ENCODE results near the gene TRIM42. TPM values are rescaled to one million over a fixed set of nuclear protein-coding genes. Genes with fewer than 3 reads are reported as not detected.

TRIM42 gene
- total RNA-seq, 4 donors from 2014 or later = not detected

GRCh38 chr3:140635276-140635675, 42.6 kb upstream of the TRIM42 start:
- no peak overlapping the region for H3K27ac ChIP-seq
- H3K9me3 ChIP-seq = no peaks in the 10 kb centered on the region
- H3K36me3 ChIP-seq = no peaks in the 10 kb centered on the region

GRCh38 chr3:140636406-140637138, 41.3 kb upstream of the TRIM42 start:
- 44 to 55% methylated on average over 3 to 6 of the region's 6 CpGs for WGBS, 2 donors (ENCODE audit: low coverage in 1 of 2)
- no peak overlapping the region for H3K4me3 ChIP-seq
- no peaks in the 10 kb centered on the region for H3K36me3 ChIP-seq
- H3K27me3 ChIP-seq = no peaks in the 10 kb centered on the region
- no peak for ATAC-seq
- no peak overlapping the region for H3K27ac ChIP-seq
- no peaks in the 10 kb centered on the region for H3K4me1 ChIP-seq
- H3K9me3 ChIP-seq = no peaks in the 10 kb centered on the region
- TF ChIP-seq EP300 (IDR thresholded peaks at IDR 0.05) = no peak
- TF ChIP-seq POLR2A (IDR thresholded peaks at IDR 0.05) = no peak

More at GRCh38 chr3:140635276-140635675, 42.6 kb upstream of the TRIM42 start:
- Histone ChIP-seq H3K4me1 (no peaks in the 10 kb centered on the region), H3K4me3 (no peak overlapping the region), H3K27me3 (no peaks in the 10 kb centered on the region)
- no peak for ATAC-seq
- 80 to 89% methylated on average over 4 to 5 of the region's 5 CpGs for WGBS, 2 donors (ENCODE audit: low coverage in 1 of 2)
- no peak for TF ChIP-seq POLR2A (IDR thresholded peaks at IDR 0.05)
- TF ChIP-seq EP300 (IDR thresholded peaks at IDR 0.05) = no peak
- TF ChIP-seq CTCF (IDR thresholded peaks at IDR 0.05) = no peak

GRCh38 chr3:140651287-140651686, 26.6 kb upstream of the TRIM42 start:
- H3K27ac ChIP-seq = no peak overlapping the region
- no peaks in the 10 kb centered on the region for H3K4me1 ChIP-seq
- no peak overlapping the region for H3K4me3 ChIP-seq
- no peak for ATAC-seq
- WGBS, 2 donors (ENCODE audit: low coverage in 1 of 2) = no CpG with 5 or more reads among the region's 23 CpGs
- no peaks in the 10 kb centered on the region for H3K36me3 ChIP-seq
- H3K9me3 ChIP-seq = peaks cover 0 to 8% (median 0%) of the 10 kb centered on the region in 3 donors
- H3K27me3 ChIP-seq = no peaks in the 10 kb centered on the region
- TF ChIP-seq POLR2A (IDR thresholded peaks at IDR 0.05) (no peak), CTCF (IDR thresholded peaks at IDR 0.05) (no peak), POLR2AphosphoS5 (IDR thresholded peaks at IDR 0.05) (no peak), EP300 (IDR thresholded peaks at IDR 0.05) (no peak)

- Histone ChIP-seq H3K4me1 (no peaks in the 10 kb centered on the region), H3K9me3 (peaks cover 0 to 16% (median 0%) of the 10 kb centered on the region in 3 donors), H3K27ac (no peak overlapping the region), H3K4me3 (no peak overlapping the region), H3K27me3 (no peaks in the 10 kb centered on the region), H3K36me3 (no peaks in the 10 kb centered on the region)
- no peak for TF ChIP-seq POLR2AphosphoS5 (IDR thresholded peaks at IDR 0.05)
- no peak for TF ChIP-seq EP300 (IDR thresholded peaks at IDR 0.05)
- no peak for TF ChIP-seq CTCF (IDR thresholded peaks at IDR 0.05)
- TF ChIP-seq POLR2A (IDR thresholded peaks at IDR 0.05) = no peak
- no CpG with 5 or more reads among the region's 1 CpG for WGBS, 2 donors (ENCODE audit: low coverage in 1 of 2)
- no peak for ATAC-seq
Observed at GRCh38 chr3:140655678-140656077, 22.2 kb upstream of the TRIM42 start.

- Histone ChIP-seq H3K4me3 (no peak overlapping the region), H3K4me1 (no peaks in the 10 kb centered on the region), H3K27me3 (no peaks in the 10 kb centered on the region), H3K27ac (no peak overlapping the region), H3K36me3 (no peaks in the 10 kb centered on the region), H3K9me3 (peaks cover 0 to 43% (median 0%) of the 10 kb centered on the region in 3 donors)
- no peak for TF ChIP-seq EP300 (IDR thresholded peaks at IDR 0.05)
- no peak for TF ChIP-seq POLR2AphosphoS5 (IDR thresholded peaks at IDR 0.05)
- no peak for TF ChIP-seq CTCF (IDR thresholded peaks at IDR 0.05)
- no peak for TF ChIP-seq POLR2A (IDR thresholded peaks at IDR 0.05)
- ATAC-seq = no peak
- WGBS, 2 donors (ENCODE audit: low coverage in 1 of 2) = 44 to 64% methylated on average over 3 of the region's 5 CpGs
Observed at GRCh38 chr3:140664111-140664510, 13.8 kb upstream of the TRIM42 start.
